GM18520 (cell line): ENCODE results near the gene SRRM1.
"Not testable (repeated sequence)": the region's sequence is repeated elsewhere in the genome, so short reads cannot be mapped to it uniquely, and the experiment has no call there.

Source experiments
- ATAC-seq: cut with Tn5 transposase; IDR thresholded peaks from one replicate; pipeline ENCODE4 v1.9.1; 2021; ENCODE audit not compliant: unreplicated experiment

The SRRM1 gene

DNA sequence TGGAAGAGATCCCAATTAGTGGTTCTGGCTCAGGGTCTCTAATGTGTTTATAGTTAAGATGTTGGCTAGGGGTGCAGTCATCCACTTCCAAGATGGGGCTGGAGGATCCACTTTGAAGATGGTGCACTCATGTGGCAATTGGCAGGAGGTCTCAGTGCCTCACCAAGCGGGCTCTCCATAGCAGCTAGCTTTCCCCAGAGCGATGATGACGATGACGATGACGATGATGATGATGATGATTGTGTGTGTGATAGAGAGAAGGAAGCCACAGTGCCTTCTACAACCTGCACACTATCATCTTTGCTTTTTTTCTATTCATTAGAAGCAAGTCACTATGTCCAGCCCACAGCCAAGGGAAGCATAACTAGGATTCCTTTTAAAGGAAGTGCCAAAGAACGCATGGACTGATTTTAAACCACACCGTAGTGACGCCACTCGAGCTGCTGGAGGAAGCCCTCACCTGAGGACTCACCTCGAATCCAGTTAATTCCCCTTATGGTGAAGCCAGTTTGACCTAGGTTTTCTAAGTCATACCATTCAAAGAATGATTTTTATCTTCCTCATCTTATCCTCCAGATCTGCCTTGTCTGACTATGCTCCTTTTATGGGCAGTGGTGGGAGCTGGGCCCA, 49.4 kb downstream of the SRRM1 start:
- no peak for ATAC-seq

DNA sequence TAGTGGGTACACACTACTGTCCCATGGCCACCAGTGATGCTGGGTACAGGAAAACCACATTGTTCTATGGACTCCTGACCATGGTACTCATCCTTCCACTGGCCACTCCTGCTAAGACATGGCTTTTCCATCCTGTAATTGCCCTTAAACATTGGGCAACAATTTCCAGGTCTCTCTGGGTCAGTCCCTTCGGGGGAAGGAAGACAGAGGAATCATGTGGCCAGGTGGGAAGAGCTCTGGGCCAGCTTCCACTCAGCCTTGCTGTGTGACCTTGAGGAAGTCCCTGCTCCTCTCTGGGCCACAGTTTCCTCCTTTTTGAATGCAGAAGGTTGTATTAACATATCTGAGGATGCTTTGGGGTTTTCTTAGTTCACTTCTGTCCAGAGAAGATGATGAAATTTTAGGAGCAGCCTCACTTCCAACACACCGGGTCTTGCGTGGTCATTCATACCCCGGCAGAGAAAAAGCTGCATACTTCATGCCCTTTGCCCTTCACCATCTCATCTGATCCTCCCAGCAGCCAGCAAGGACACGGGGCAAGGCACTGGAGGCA, 50.8 kb downstream of the SRRM1 start:
- ATAC-seq, result no peak

DNA sequence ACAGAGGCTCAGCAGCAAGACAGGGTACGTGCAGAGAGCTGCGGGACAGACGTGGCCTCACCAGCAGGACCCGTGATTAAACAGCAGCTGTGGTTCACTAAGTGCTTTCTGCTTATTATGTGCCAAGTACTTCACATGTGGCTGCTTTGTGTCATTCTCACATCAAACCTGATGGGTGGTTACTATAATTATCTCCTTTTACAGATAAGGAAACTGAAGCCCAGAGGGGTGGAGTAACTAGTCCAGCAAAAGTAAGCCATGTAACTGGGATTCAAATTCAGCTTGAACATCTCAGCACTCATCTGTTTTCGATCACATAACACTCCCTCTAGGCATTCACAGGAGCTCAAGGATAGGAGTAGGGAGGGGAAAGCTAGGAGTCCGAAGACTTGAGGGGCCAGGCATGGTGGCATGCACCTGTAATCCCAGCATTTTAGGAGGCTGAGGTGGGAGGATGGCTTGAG, 51.3 kb downstream of the SRRM1 start:
- ATAC-seq, result no peak

DNA sequence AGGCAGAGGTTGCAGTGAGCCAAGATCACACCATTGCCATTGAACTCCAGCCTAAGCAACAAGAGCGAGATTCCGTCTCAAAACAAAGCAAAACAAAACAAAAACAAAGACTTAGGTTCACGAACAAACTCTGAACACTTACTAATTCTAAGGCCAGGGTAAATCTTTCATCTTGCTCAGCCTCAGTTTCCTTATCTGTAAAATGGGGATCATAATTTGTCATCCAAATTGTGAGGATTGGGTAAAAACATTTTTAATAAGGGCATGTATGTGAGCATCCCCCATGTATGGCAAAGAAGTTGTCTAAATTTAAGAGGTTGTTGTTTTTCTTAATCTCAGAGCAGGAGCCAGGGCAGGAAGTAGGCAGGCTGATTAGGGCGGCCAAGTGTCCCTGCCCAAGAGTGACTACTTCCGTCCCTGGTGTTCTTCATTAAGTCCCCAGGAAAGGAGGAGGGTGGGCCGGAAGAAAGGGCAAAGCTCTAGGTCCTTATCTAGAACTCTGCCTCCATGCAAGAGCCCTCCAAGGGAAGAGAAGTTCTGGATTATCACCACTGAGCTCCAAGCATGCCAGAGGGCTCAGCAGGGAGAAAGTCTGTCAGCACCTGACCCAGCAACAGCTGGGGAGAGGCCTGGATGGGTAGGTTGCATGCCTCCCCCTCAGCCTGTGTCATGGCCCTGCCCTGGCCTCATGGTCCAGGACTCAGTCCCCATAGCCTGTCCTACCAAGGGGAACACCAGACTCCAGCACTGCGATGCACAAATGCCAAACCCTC, 52.3 kb downstream of the SRRM1 start:
- ATAC-seq, result no peak

DNA sequence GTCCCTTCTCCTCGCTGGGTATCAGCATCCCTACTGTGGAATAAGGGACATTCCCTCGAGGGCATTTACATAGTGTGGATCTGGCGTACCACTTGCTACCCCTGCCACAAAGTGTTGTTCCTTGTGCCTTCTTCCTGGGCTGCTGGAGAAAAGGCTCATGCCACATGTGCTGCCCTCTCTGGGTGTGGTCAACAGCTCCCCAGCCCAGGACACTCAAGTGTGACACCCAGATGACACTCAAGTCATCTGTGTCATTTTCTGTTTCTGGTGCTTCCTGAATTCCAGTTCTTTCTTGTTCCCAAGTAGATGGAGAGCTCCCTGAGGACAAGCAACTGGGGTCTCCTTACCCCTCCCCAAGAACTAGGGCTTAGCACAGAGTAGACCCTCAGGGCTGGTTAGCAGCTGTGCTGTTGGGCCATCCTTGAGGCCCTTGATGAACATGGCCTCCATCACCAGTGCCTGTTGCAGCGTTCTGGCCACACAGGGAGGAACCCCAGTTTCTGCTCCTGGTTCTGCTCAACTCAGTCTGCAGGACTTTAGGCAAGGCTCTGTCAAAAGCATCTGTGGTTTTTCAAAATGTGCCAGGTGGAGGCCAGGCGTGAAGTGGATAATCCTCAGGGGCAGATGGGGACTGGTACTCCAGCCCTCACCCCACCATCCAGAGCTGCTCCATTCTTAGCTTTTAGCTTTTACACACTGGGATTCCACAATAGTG, 53.1 kb downstream of the SRRM1 start:
- ATAC-seq, result no peak

DNA sequence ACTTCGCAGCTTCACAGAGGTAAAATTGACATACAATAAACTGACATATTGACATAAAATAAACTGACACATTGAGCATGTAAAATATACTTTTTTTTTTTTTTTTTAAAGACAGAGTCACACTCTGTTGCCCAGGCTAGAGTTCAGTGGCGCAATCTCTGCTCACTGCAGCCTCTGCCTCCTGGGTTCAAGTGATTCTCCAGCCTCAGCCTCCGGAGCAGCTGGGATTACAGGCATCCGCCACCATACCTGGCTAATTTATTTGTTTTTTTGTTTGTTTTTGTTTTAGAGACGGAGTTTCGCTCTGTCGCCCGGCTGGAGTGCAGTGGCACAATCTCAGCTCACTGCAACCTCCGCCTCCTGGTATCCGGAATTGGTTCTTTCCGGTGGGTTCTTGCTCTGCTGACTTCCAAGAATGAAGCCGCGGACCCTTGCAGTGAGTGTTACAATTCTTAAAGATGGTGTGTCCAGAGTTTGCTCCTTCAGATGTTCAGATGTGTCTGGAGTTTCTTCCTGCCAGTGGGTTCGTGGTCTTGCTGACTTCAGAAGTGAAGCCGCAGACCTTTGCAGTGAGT, 53.7 kb downstream of the SRRM1 start:
- ATAC-seq, result no peak

DNA sequence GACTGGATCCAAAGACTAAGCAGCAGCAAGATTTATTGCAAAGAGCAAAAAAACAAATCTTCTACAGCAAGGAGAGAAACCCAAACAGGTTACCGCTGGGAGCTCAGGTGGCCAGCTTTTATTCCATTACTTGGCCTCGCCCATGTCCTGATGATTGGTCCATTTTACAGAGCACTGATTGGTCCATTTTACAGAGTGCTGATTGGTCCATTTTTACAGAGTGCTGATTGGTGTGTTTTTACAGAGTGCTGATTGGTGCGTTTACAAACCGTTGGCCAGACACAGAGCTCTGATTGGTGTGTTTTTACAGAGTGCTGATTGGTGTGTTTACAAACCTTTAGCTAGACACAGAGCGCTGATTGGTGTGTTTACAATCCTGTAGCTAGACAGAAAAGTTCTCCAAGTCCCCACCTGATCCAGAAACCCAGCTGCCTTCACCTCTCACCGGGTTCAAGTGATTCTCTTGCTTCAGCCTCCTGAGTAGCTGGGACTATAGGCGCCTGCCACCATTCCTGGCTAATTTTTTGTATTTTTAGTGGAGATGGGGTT, 54.4 kb downstream of the SRRM1 start:
- ATAC-seq, result not testable (repeated sequence)

DNA sequence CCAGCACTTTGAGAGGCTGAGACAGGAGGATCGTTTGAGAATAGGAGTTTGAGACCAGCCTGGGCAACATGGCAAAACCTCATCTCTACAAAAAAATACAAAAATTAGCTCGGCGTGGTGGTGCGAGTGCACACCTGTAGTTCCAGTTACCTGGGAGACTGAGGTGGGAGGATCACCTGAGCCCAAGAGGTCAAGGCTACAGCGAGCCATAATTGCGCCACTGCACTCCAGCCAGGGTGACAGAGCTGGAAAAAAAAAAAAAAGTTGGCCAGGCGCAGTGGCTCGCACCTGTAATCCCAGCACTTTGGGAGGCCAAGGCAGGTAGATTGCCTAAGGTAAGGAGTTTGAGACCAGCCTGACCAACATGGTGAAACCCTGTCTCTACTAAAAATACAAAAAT, 55.2 kb downstream of the SRRM1 start:
- not testable (repeated sequence) for ATAC-seq

DNA sequence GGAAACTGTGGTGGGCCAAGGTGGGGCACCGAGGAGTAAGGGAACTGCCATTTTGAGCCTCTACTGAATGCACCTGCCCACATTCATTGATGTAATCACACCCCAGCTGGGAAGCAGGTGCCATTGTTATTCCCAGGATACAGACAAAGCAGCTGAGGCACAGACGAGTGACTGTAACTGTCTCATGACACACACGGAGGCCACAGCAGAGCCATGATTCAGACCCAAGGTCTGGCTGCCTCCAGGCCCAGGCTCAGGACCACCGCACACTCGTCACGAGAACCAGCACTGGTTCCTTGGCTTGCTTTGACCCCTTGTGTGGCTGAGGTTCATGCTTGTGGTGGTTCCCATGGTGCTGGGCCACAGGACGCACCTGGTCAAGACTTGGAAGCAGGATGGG, 56.5 kb downstream of the SRRM1 start:
- no peak for ATAC-seq

DNA sequence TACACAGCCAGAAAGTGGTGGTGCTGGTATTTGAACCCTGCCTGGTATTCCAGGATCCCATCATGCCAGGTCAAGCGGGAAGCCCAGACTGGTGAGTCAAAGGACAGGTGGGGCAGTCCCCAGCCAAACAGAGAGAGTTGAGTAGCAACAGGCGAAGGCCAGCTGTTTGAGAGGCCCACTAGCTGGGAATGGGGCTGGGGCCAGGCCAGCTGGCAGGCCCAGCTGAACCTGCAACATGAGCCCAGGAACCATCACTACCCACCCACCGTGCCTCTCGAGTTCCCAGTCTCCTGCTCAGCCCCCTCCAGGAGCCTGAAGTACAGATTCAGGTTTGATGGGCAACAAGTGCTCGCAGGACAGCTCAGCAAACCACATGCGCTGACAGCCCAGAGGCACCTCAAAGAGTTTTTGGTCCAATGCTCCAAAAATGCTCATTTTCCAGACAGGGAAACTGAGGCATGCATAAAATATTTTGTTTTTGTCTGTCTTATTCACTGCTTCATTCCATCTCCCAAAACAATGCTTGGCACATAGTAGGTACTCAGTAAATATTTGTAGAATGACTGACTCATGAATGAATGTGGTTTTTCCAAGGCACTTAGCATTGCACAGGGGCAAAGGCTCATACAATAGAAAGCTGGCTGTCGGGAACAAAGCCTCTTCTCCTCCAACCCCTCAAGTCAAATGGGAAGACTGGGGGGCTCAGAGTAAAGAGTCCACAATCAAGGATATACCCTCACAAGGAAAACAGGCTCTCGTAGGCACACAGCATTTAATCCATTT, 59.6 kb downstream of the SRRM1 start:
- no peak for ATAC-seq

DNA sequence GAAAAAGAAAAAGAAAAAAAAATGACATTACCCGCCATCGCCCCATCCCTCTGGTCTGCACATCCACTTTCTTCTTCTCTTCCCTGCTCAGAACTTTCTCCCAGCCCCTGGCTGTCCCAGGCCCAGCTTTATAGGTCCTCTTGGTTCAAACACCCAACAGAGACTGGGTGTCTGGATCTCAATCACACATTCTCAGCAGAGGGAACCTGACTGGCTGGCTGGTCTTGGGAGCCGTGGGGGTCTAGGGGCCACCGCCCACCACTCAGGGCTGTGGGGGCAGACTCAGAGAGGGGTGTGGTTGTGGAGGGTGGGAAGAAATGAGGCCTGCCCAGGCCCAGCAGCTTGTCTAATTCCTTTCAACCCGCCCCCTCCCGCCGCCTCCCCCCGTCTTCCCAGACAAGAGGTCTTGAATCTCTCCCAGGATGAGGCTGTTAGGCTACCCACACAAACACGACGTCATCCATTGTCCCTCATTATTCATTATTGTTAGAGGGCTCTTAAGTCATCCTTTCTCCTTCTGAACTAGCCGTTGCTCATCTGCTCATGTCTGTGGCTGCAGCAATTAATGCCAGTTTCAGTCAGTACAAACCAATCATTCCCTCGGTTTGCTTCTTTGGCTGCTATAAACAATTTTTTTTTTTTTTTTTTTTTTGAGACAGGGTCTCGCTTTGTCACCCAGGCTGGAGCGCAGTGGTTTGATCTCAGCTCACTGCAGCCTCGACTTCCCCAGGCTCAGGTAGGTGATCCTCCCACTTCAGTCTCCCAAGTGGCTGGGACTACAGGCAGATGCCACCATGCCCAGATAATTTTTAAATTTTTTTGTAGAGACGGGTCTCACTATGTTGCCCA, 61.5 kb downstream of the SRRM1 start:
- ATAC-seq, result no peak

DNA sequence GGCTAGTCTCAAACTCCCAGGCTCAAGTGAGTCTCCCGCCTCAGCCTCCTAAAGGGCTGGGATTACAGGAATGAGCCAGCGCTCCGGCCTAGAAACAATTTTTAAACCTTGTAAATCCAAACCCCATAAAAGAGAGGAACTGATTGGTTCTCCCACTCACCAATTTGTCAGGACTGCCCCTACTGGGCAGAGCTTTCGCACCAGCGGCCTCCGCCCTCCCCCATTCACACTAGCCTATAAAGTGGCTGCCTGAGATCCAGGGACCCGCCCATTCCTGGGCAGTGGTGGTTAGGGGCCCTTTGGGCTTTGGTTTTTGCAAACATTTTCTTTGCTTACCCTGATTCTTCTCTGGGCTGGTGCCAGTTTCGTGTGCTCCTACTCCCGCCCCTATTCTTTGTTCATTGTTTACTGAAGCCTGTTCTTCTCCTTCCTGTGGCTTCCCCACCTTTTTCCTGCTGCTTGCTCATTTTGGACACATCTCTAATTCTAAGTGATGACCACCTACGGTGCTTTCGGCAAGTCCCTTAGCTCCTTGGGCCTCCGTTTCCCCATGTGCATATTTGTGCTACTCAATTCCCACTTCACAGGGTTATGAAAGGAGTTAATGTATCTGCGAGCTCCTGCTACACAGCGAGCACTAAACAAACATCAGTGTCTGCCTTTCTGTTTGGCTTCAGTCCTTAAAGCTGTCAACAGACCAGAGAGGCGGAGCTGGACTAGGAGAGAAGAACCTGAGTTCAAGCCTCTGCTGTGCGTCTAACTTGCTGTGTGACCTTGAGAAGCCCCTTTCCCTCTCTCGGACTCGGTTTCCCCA, 62.4 kb downstream of the SRRM1 start:
- ATAC-seq, result no peak

DNA sequence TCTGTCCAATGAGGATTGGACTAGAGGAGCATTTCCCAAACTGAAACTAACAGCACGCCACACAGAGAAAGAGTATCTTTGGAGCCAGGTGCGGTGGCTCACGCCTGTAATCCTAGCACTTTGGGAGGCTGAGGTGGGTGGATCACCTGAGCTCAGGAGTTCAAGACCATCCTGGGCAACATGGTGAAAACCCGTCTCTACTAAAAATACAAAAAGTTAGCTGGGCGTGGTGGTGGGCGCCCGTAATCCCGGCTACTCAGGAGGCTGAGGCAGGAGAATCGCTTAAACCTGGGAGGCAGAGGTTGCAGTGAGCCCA, 62.9 kb downstream of the SRRM1 start:
- ATAC-seq, result not testable (repeated sequence)

DNA sequence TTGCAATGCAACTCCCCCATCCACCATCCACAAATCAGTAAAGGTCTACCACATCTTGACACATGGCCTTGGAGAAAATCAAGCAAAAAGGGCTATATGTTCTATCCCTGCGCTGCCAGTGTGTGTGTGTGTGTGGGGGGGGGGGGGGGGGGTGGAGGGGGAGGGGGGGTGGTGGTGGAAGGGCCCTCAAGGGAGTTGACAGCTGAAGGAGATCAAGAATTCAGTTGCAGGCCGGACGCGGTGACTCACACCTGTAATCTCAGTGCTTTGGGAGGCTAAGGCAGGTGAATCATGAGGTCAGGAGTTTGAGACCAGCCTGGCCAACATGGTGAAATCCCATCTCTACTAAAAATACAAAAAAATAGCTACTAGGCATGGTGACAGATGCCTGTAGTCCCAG, 64.6 kb downstream of the SRRM1 start:
- ATAC-seq, result no peak

DNA sequence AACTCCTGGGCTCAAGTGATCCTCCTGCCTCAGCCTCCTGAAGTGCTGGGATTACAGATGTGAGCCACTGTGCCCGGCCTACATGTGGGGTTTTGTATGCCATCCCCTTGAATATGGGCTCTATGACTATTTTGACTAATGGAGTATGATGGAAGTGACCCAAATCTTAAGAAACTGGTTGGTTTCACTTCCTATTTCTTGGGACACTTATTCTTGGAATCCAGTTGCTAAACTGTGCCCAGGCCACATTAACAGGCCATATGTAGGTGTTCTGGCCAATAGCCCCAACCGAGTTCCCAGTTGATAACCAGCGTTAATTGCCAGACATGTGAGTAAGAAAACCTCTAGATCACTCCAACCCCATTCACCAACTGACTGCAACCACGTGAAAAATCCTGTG, 65.8 kb downstream of the SRRM1 start:
- ATAC-seq, result no peak

DNA sequence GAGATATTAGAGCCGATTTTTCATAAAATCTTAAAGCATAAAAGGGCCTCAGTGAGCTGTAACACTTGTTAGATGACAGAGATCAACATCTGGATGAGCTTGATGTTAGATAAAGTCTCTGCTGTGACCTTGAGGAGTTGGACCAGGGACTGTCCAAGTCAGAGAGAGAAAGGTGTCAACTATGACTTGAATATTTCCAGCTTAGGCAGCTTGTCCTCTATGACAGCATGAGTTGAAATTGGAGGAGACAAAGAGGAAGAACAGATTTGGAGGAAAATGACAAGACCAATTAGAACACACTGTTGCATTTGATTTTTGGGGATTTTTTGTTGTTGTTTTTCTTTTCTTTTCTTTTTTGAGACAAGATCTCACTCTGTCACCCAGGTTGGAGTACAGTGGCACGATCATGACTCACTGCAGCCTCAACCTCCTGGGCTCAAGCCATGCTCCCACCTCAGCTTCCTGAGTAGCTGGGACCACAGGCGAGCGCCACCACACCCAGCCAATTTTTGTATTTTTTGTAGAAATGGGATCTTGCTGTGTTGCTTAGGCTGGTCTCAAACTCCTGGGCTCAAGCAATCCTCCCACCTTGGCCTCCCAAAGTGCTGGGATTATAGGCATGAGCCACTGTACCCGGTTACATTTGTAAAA, 66.8 kb downstream of the SRRM1 start:
- no peak for ATAC-seq

DNA sequence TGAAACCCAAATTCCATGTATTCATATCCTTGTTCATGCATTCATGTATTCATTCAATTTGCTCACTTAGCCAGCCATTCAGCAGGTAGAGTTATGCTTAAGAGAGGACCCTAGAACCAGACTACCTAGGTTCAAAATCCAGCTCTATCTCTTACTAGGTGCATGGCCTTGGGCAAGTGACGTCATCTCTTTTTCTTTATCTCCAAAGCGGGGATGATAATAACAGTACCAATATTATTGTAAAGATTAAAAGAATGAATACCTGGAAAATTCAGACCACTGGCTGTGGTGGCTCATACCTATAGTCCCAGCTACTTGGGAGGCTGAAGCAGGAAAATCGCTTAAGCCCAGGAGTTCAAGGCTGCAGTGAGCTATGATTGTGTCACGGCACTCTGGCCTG, 68.2 kb downstream of the SRRM1 start:
- ATAC-seq, result no peak

DNA sequence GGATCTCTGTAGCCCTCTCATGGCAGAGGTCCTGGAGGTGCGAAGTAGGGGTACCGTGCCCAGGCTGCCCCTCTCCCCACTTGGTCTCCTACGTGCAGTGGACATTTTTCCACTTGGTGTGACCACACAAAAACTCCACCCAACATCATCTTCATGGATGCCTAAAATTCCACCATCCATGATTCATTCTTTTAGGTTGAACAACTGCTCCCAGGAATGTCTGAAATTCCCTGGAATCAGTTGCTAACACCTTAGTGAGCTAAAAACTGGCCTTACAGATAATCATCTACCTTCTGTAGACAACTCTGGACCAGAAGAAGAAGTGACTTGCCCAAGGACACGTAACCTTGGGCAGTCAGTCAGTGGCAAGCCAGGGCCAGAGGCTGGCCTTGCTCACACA, 70.1 kb downstream of the SRRM1 start:
- no peak for ATAC-seq
